GM18909 (cell line): ENCODE measurements around the gene VAMP2.
A peak's percentile ranks its signal among the peaks of the same experiment; 100 is the strongest.

Experiments used
- ATAC-seq: cut with Tn5 transposase; IDR thresholded peaks from one replicate; pipeline ENCODE4 v1.9.1; 2021; ENCODE audit warnings: mild to moderate bottlenecking; ENCODE audit not compliant: unreplicated experiment, poor library complexity

VAMP2 gene

GRCh38 chr17:8156246-8156992, 6.3 kb downstream of the VAMP2 start:
- peak; percentile 88 for ATAC-seq

- no peak for ATAC-seq
These were observed 6.8 kb downstream of the VAMP2 start for GRCh38 chr17:8155996-8156245.

- no peak for ATAC-seq
These were observed 7.3 kb downstream of the VAMP2 start for GRCh38 chr17:8155231-8155995.

- ATAC-seq: no peak
These were observed 8.1 kb downstream of the VAMP2 start for GRCh38 chr17:8154608-8155155.

- no peak for ATAC-seq
These were observed 8.7 kb downstream of the VAMP2 start for GRCh38 chr17:8153957-8154607.

- no peak for ATAC-seq
These were observed 9.2 kb downstream of the VAMP2 start for GRCh38 chr17:8153525-8153956.

GRCh38 chr17:8153031-8153451, 9.7 kb downstream of the VAMP2 start:
- no peak for ATAC-seq

- no peak for ATAC-seq
These were observed 10.5 kb downstream of the VAMP2 start, which contains the start of gene PER1 for GRCh38 chr17:8152112-8152775. TSS of gene PER1 (minus strand) at chr17:8152404. CDS start at chr17:8150706, 1,698 bp downstream.

GRCh38 chr17:8151641-8152111, 11.1 kb downstream of the VAMP2 start:
- no peak for ATAC-seq

GRCh38 chr17:8151120-8151640, 11.6 kb downstream of the VAMP2 start:
- ATAC-seq: peak; percentile 41

GRCh38 chr17:8150194-8151119, 12.3 kb downstream of the VAMP2 start:
- no peak for ATAC-seq

- ATAC-seq: no peak
These were observed 13.1 kb downstream of the VAMP2 start for GRCh38 chr17:8149419-8150193.

GRCh38 chr17:8148560-8148959, 14.2 kb downstream of the VAMP2 start:
- ATAC-seq: no peak

GRCh38 chr17:8147805-8148404, 14.8 kb downstream of the VAMP2 start:
- ATAC-seq: no peak

GRCh38 chr17:8147141-8147804, 15.5 kb downstream of the VAMP2 start:
- ATAC-seq: no peak

GRCh38 chr17:8146381-8147140, 16.2 kb downstream of the VAMP2 start:
- no peak for ATAC-seq

- no peak for ATAC-seq
These were observed 16.9 kb downstream of the VAMP2 start for GRCh38 chr17:8145811-8146210.
